Transverse colon (tissue), 4 donors: ENCODE data around the gene KAT8. TPM values are rescaled to one million over a fixed set of nuclear protein-coding genes. Genes with fewer than 3 reads are reported as not detected.
A peak's percentile ranks its signal among the peaks of the same experiment; 100 is the strongest.
"Not testable (repeated sequence)": the region's sequence is repeated elsewhere in the genome, so short reads cannot be mapped to it uniquely, and the experiment has no call there.

Experiments used
- DNase-seq: peaks from one replicate; pipeline ENCODE4 v3.0.0-alpha.2; 2019
- H3K27ac ChIP-seq, 4 donors: fragments of 200-600 bp; sonication (generic); 2 replicates each; pipeline ENCODE4 v1.5.1; 2016 to 2018; ENCODE audit warnings: inconsistent platforms in 4 of 4
- H3K27me3 ChIP-seq: fragments of 200-600 bp; sonication (generic); 2 replicates; pipeline ENCODE4 v1.5.1; 2017; ENCODE audit warnings: inconsistent platforms
- H3K36me3 ChIP-seq, 4 donors: fragments of 200-600 bp; sonication (generic); 2 replicates each; pipeline ENCODE4 v1.5.1; 2017 to 2019; ENCODE audit warnings: inconsistent platforms in 4 of 4
- H3K4me1 ChIP-seq, 4 donors: fragments of 200-600 bp; sonication (generic); 2 replicates each; pipeline ENCODE4 v1.5.1; 2017 to 2020; ENCODE audit warnings: inconsistent platforms in 4 of 4
- H3K4me3 ChIP-seq, 4 donors: fragments of 200-600 bp; sonication (generic); 1 replicate in 1 of 4; 2 replicates in 3 of 4; pipeline versions ENCODE4 v1.5.1 to v1.6.1; 2017 to 2019; ENCODE audit warnings: inconsistent platforms in 4 of 4
- H3K9me3 ChIP-seq, 2 donors: fragments of 200-600 bp; sonication (generic); 2 replicates each; pipeline ENCODE4 v1.5.1; 2017 to 2019; ENCODE audit warnings: inconsistent platforms in 2 of 2
- EP300 ChIP-seq: sonication (generic); formaldehyde crosslinking; IDR thresholded peaks from one replicate; pipeline ENCODE4 v1.6.1; 2017; ENCODE audit warnings: antibody characterized with exemption, low read depth
- POLR2A ChIP-seq: fragments of 450-650 bp; IDR thresholded peaks from one replicate; pipeline ENCODE4 v1.6.1; 2016; ENCODE audit warnings: antibody characterized with exemption, mild to moderate bottlenecking, moderate library complexity
- POLR2AphosphoS5 ChIP-seq, 3 donors: sonication (generic); formaldehyde crosslinking; IDR thresholded peaks; one replicate each; pipeline ENCODE4 v1.6.1; 2016; ENCODE audit warnings: antibody characterized with exemption in 3 of 3
- WGBS, 2 donors: methylation state at CpG; one replicate each; pipeline ENCODE4 v1.1.5; 2018; ENCODE audit warnings: low coverage in 1 of 2; 5-methylcytosine and 5-hydroxymethylcytosine counted together
- in situ Hi-C, 4 donors: fragments of 200-750 bp; cut with MboI; loops; one replicate each; pipeline versions ENCODE4 v1.15.0 to v1.15.1; 2017; ENCODE audit warnings: low sequenced_read_pairs in 3 of 4, low pct_ligation_motif_present in 1 of 4, low pct_unique_long_range_greater_than_20kb in 1 of 4
- intact Hi-C: fragments of 100-400 bp; cut with DNase I; formaldehyde crosslinking; loops from one replicate; pipeline ENCODE4 v1.15.1; 2023; ENCODE audit warnings: low total_unique reads
- total RNA-seq, 4 donors: library from RNA; depleted of rRNA; stranded (reverse); fragments of >200 nt; gene quantifications; one replicate each; pipeline ENCODE4 v1.1.0, GENCODE V29; 2016
- TF ChIP-seq, protein P1 (sequence below), 5 experiments: fragments of 200-600 bp in 3 of 5; fragments of 450-650 bp in 2 of 5; sonication (generic) in 3 of 5; IDR thresholded peaks; 1 replicate in 2 of 5; 2 replicates in 3 of 5; pipeline ENCODE4 v1.5.1; 2016 to 2017; ENCODE audit warnings: antibody characterized with exemption in 5 of 5, inconsistent platforms in 3 of 5, mild to moderate bottlenecking in 2 of 5, moderate library complexity in 1 of 5

Gene KAT8
- total RNA-seq, 4 donors from 2014 or later: 61.0 to 93.5 (median 62.1) TPM

DNA sequence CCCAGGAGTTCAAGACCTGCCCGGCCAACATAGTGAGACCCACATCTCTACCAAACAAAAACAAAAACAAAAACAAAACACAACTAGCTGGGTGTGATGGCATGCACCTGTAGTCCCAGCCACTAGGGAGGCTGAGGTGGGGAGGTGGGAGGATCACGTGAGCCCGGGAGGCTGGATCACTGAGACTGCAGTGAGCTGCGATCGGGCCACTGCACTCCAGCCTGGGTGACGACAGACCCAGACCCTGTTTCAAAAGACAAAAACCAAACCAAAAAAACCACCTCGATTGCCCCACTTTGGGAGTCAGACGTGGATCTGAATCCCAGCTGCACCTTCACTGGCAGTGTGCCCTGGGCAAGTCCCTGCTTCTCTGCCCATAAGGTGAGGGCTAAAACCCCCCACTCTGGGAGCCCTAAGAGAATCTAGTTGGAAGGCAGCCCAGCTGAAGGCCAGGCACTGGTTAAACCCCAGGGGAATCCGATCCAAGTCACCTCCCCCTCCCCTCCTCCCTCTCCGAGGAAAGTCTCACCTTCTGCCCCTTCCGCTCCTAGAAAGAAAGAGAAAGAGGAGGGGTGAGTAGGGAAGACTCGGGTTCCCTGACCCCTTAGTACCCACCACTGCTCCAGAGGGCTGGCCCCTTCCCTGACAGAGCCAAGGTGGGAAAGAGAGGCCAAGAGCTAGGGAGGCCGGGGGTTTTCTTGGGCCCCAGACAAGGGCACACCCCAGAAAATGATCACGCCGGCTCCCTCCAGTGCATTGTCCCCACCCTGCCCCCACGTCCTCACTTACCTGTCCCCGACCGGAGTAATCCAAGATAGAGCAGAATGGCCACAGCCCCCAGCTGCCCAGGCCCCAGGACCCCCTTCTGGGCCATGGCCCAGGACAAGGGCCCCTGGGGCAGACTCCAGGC, 17.4 kb downstream of the KAT8 start:
- no peaks in the 10 kb centered on the region for H3K27me3 ChIP-seq
- TF ChIP-seq POLR2A (peak; percentile 88), POLR2AphosphoS5 (IDR thresholded peaks at IDR 0.05) (peak; percentile 66 to 86 (median 86)), EP300 (no peak)
- TF ChIP-seq, protein P1, sequence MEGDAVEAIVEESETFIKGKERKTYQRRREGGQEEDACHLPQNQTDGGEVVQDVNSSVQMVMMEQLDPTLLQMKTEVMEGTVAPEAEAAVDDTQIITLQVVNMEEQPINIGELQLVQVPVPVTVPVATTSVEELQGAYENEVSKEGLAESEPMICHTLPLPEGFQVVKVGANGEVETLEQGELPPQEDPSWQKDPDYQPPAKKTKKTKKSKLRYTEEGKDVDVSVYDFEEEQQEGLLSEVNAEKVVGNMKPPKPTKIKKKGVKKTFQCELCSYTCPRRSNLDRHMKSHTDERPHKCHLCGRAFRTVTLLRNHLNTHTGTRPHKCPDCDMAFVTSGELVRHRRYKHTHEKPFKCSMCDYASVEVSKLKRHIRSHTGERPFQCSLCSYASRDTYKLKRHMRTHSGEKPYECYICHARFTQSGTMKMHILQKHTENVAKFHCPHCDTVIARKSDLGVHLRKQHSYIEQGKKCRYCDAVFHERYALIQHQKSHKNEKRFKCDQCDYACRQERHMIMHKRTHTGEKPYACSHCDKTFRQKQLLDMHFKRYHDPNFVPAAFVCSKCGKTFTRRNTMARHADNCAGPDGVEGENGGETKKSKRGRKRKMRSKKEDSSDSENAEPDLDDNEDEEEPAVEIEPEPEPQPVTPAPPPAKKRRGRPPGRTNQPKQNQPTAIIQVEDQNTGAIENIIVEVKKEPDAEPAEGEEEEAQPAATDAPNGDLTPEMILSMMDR (IDR thresholded peaks at IDR 0.05): peak; percentile 11 to 87 (median 24)
- intact Hi-C loops (no loop called here), in situ Hi-C loops (no loop called here)
- no peaks in the 10 kb centered on the region for H3K36me3 ChIP-seq
- 32% methylated on average over 18 of the region's 18 CpGs; no CpG with 5 or more reads in 1 of the 2 donors for WGBS, 2 donors
- H3K27ac ChIP-seq: peak overlapping the region; percentile 91 to 94 (median 93)
- no peaks in the 10 kb centered on the region for H3K9me3 ChIP-seq
- H3K4me1 ChIP-seq: peaks cover 9 to 72% (median 51%) of the 10 kb centered on the region in 4 donors
- peak; percentile 77 for DNase-seq
- peak overlapping the region; percentile 48 to 63 (median 52) for H3K4me3 ChIP-seq

DNA sequence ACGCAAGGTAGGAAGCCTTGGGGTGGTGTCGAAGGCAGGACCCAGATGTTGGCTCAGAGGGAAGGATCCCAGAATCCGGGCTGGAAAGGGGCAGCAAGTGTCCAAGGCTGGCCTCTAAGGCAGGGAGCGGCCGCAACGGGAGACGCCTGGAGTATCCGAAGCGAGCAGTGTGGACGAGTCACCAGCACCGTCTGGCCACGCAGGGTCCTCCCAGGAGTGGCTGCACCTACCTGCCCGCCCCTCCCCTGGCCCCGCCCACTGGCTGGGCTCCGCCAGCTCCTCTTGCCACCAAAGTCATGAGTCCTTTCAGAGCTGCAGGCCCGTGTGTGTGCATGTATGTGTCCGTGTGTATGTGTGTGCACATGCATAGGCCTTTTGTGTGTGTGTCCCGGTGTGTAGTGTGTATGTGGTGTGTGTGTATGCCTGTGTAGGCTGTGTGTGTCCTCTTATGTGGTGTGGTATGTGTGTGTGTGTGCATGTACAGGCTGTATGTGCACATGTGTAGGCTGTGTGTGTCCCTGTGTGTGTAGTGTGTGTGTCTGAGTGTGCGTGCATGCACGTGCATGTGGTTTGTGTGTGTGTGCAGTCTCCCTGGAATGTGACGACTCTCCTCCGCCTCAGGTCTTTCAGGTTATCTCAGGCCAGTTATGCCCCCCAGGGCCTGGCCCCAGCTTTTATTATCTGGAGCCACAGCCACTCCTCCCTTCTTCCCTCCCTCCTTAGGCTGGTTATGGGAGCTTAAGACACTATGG, 18.2 kb downstream of the KAT8 start, which contains the start of gene PRSS8:
Gene PRSS8, minus strand, starts transcription at position 193 of the 752 bp plus-strand sequence. CDS start 229 bp downstream, outside the sequence.
- WGBS, 2 donors: 34% methylated on average over 22 of the region's 22 CpGs; no CpG with 5 or more reads in 1 of the 2 donors
- Histone ChIP-seq H3K36me3 (no peaks in the 10 kb centered on the region), H3K27ac (peak within 1 kb of the TSS; percentile 91 to 94 (median 93)), H3K9me3 (no peaks in the 10 kb centered on the region), H3K4me3 (peak within 1 kb of the TSS; percentile 48 to 63 (median 52)), H3K27me3 (no peaks in the 10 kb centered on the region), H3K4me1 (peaks cover under 1 to 71% (median 44%) of the 10 kb centered on the region in 4 donors)
- intact Hi-C loops: no loop called here
- no peak for TF ChIP-seq EP300
- TF ChIP-seq POLR2AphosphoS5 (IDR thresholded peaks at IDR 0.05): peak; percentile 78 to 99 (median 98)
- peak; percentile 98 for TF ChIP-seq POLR2A
- peak; percentile 94 for DNase-seq
- in situ Hi-C loops: no loop called here

DNA sequence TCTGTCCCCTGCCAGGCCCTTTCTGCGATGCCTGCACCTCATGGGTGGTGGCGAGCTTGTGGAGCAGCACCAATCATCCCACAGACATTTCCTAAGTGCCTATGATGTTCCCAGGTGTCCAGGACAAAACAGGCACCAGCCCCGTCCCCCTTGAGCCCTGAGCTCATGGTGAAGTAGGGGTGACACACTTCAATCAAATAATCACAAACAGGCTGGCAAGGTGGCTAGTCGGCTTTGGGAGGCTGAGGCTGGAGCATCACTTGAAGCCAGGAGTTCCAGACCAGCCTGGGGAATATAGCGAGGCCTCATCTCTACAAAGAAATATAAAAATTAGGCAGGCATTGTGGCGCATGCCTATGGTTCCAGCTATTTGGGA, 18.8 kb downstream of the KAT8 start:
- intact Hi-C loops (no loop called here), in situ Hi-C loops (no loop called here)
- TF ChIP-seq, protein P1 (IDR thresholded peaks at IDR 0.05): no peak
- no peak for TF ChIP-seq POLR2AphosphoS5 (IDR thresholded peaks at IDR 0.05)
- TF ChIP-seq EP300: no peak
- TF ChIP-seq POLR2A: no peak
- DNase-seq: no peak
- Histone ChIP-seq H3K4me1 (peaks cover 3 to 71% (median 43%) of the 10 kb centered on the region in 4 donors), H3K27me3 (no peaks in the 10 kb centered on the region), H3K27ac (peak overlapping the region in 2 of 4 donors; percentile 91 to 94), H3K36me3 (no peaks in the 10 kb centered on the region), H3K9me3 (no peaks in the 10 kb centered on the region), H3K4me3 (no peak overlapping the region)
- 83 to 100% methylated on average over 1 to 6 of the region's 6 CpGs for WGBS, 2 donors

DNA sequence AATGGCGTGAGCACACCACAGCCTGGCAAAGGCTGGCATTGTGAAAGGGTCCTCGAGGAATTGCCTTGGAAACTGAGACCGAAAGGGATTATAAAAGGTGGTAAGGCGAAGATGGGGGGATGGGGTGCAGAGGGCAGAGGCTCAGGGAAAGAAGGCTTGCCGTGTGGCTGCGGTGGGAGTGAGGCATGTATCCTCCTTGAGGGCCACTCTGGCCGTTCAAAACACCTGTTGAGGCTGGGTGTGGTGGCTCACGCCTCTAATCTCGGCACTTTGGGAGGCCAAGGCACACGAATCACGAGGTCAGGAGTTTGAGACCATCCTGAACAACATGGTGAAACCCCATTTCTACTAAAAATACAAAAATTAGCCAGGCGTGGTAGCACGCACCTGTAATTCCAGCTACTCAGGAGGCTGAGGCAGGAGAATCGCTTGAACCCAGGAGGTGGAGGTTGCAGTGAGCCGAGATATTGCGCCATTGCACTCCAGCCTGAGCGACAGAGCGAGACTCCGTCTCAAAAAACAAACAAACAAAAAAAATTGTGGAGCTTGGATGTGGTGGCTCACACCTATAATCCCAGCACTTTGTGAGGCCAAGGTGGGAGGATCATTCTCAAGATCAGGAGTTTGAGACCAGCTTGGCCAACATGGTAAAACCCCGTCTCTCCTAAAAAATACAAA, 19.5 kb downstream of the KAT8 start:
- intact Hi-C loops, DNase-seq, H3K36me3 ChIP-seq, H3K27ac ChIP-seq, H3K4me3 ChIP-seq, H3K27me3 ChIP-seq, H3K9me3 ChIP-seq, in situ Hi-C loops: not testable (repeated sequence)
- WGBS, 2 donors: 77 to 80% methylated on average over 13 to 20 of the region's 20 CpGs
- peaks cover 9 to 71% (median 45%) of the 10 kb centered on the region in 4 donors for H3K4me1 ChIP-seq
